Effector memory CD4-positive, alpha-beta T cell (primary cell): ENCODE results near the gene SLC47A1.

Experiments
- DNase-seq, 3 donors: peaks; one replicate each; pipeline ENCODE4 v3.0.0-alpha.2; 2020
- H3K27ac ChIP-seq: 2 replicates; pipeline ENCODE4 v1.7.0; 2013; ENCODE audit warnings: mild to moderate bottlenecking, low read length, moderate library complexity; ENCODE audit not compliant: insufficient read depth, poor library complexity, severe bottlenecking
- H3K27me3 ChIP-seq: replicated peaks from 2 replicates; pipeline ENCODE4 v1.7.0; 2013; ENCODE audit warnings: mild to moderate bottlenecking, low read length; ENCODE audit not compliant: insufficient read depth, control insufficient read depth, poor library complexity, severe bottlenecking
- H3K36me3 ChIP-seq: 2 replicates; pipeline ENCODE4 v1.7.0; 2013; ENCODE audit warnings: mild to moderate bottlenecking, low read length, moderate library complexity; ENCODE audit not compliant: control insufficient read depth, insufficient read depth
- H3K4me1 ChIP-seq: 2 replicates; pipeline ENCODE4 v1.7.0; 2013; ENCODE audit warnings: low read length, mild to moderate bottlenecking; ENCODE audit not compliant: control insufficient read depth, insufficient read depth, poor library complexity, severe bottlenecking
- H3K4me3 ChIP-seq: 2 replicates; pipeline ENCODE4 v1.7.0; 2013; ENCODE audit warnings: low read length, low read depth, mild to moderate bottlenecking; ENCODE audit not compliant: insufficient read depth, poor library complexity, severe bottlenecking
- H3K9me3 ChIP-seq: 2 replicates; pipeline ENCODE4 v1.7.0; 2013; ENCODE audit warnings: mild to moderate bottlenecking, low read length, moderate library complexity; ENCODE audit not compliant: control insufficient read depth

The SLC47A1 gene

DNA sequence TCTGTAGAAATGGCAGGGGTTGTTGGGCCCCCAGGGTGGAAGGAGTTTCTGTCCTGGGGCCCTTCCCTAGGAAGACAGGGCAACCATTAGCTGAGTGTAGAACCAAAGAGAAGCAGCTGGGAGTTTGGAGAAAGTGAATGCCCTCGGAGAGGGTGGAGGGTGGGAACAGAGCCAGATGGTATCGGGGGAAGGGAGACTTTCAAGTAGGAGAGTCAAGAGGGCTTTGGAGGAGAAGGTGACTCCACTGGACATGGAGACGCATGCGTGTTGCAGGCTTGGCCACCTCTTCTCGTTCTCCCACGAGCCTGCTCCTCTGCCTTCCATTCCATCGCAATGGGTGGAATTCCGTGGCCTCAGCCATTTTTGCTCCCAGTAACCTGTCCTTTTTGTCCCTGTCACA, 19.4 kb downstream of the SLC47A1 start:
- Histone ChIP-seq H3K36me3 (no peaks in the 10 kb centered on the region), H3K27ac (no peak overlapping the region), H3K27me3 (no peaks in the 10 kb centered on the region)

DNA sequence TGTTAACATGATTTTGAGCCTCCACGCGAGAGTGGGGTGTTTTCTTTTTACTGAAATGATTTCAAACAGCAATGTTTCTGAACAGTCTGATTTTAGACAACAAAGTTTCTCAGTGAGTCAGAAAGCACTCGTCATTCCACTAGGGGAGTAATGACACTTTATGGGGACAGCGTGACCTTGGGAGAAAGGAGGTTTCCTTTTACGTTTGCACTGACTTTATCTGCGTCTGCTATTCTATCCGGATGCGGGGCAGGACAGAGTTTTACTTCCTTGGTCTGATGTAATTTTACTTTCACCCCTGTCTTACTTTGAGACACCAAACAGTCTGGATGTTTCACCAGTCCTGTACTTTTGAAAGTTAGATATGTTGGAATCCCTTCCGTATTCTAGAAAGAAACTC, 20.7 kb downstream of the SLC47A1 start:
- H3K4me1 ChIP-seq: no peaks in the 10 kb centered on the region
- no peaks in the 10 kb centered on the region for H3K27me3 ChIP-seq
- H3K36me3 ChIP-seq: no peaks in the 10 kb centered on the region
- H3K27ac ChIP-seq: no peak overlapping the region
- no peak for DNase-seq
- H3K4me3 ChIP-seq: no peak overlapping the region
- H3K9me3 ChIP-seq: no peaks in the 10 kb centered on the region

More for the DNA sequence above, 19.4 kb downstream of the SLC47A1 start:
- H3K9me3 ChIP-seq: no peaks in the 10 kb centered on the region
- no peaks in the 10 kb centered on the region for H3K4me1 ChIP-seq
- no peak overlapping the region for H3K4me3 ChIP-seq
- DNase-seq: no peak

DNA sequence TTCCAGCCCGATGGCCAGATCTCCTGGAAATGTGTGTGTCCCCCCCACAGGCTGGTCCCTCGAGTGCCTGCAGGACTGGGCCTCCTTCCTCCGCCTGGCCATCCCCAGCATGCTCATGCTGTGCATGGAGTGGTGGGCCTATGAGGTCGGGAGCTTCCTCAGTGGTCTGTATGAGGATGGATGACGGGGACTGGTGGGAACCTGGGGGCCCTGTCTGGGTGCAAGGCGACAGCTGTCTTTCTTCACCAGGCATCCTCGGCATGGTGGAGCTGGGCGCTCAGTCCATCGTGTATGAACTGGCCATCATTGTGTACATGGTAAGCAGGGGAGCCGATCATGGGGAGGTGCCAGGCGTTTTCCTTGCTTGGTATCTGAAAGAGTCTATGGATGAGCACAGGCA, 22.1 kb downstream of the SLC47A1 start:
- no peak overlapping the region for H3K27ac ChIP-seq
- DNase-seq: no peak
- H3K27me3 ChIP-seq: no peaks in the 10 kb centered on the region
- no peaks in the 10 kb centered on the region for H3K4me1 ChIP-seq
- no peaks in the 10 kb centered on the region for H3K36me3 ChIP-seq
- no peaks in the 10 kb centered on the region for H3K9me3 ChIP-seq
- H3K4me3 ChIP-seq: no peak overlapping the region

DNA sequence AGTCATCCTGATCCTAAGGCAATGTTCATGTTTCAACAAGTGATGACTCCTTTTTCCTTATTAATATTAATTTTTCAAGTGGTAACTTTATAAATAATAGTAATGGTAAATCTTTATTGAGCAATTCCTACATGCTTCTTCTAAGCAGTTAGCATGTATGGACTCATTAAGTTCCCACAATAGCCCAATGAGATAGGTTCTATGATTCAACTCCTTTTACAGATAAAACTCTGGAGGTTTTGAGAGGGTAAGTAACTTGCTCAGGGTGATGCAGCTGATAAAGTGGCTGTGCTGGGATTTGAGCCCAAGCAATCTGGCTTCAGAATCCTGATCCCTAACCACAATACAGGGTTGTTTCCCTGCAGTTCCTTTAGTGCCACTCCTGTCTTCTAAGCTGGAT, 25.3 kb downstream of the SLC47A1 start:
- no peaks in the 10 kb centered on the region for H3K27me3 ChIP-seq
- no peaks in the 10 kb centered on the region for H3K9me3 ChIP-seq
- H3K27ac ChIP-seq: no peak overlapping the region
- H3K4me1 ChIP-seq: no peaks in the 10 kb centered on the region
- H3K4me3 ChIP-seq: no peak overlapping the region
- no peak for DNase-seq
- no peaks in the 10 kb centered on the region for H3K36me3 ChIP-seq

DNA sequence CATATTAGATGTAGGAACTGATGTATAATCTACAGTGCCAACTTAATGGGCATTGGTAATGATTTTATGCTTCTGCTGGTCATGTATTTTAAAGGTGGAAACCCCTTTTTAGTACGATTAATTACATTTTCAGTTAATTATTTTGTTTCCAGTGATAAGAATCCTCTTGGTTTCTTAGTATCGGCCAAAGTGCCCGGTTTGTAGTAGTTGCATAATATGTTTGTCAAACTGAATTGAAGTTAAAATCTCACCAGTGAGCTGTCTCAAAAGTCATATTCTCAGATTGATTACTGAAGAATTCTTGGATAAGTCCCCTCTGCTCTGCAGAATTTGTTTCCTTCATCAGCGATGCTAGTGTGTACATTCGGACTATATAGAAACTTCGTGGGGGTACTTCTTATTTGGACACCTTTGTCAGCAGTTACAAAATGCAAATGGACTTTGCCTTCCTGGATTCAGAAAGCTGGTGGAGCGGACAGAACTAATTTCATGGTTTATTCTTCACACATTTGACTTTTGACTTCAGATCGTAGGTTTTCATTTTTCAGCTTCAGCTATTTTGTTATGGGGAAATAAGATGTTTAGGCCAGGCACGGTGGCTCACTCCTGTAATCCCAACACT, 28.2 kb downstream of the SLC47A1 start:
- Histone ChIP-seq H3K27me3 (no peaks in the 10 kb centered on the region), H3K27ac (no peak overlapping the region), H3K9me3 (no peaks in the 10 kb centered on the region), H3K4me1 (no peaks in the 10 kb centered on the region), H3K36me3 (no peaks in the 10 kb centered on the region), H3K4me3 (no peak overlapping the region)
- DNase-seq: no peak

DNA sequence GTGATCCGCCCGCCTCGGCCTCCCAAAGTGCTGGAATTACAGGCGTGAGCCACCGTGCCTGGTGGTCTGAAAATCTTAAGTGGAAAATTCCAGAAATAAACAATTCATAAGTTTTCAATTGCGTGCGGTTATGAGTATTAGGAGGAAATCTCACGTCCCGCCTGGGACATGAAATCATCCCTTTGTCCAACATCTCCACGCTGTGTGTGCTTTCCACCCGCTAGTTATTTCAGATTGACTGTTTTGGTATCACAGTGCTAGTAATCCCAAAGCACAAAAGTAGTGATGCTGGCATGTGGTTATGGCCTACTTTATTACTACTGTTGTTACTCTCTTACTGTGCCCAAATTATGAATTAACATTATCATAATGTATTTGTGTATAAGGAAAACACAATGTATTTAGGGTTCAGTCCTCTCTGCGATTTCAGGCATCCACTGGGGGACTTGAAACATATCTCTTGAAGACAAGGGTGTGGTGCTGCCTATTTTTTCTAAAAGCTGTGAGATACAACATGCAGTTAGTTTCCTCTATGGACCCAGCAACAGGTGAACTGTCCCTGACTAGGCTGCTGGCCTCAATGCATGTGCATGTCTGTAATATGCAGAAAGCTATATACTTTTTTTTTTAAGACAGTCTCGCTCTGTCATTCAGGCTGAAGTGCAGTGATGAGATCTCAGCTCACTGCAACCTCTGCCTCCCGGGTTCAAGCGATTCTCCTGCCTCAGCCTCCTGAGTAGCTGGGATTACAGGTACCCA, 32.3 kb downstream of the SLC47A1 start:
- Histone ChIP-seq H3K4me1 (no peaks in the 10 kb centered on the region), H3K4me3 (no peak overlapping the region), H3K27me3 (no peaks in the 10 kb centered on the region), H3K36me3 (no peaks in the 10 kb centered on the region), H3K9me3 (no peaks in the 10 kb centered on the region), H3K27ac (no peak overlapping the region)
- no peak for DNase-seq

DNA sequence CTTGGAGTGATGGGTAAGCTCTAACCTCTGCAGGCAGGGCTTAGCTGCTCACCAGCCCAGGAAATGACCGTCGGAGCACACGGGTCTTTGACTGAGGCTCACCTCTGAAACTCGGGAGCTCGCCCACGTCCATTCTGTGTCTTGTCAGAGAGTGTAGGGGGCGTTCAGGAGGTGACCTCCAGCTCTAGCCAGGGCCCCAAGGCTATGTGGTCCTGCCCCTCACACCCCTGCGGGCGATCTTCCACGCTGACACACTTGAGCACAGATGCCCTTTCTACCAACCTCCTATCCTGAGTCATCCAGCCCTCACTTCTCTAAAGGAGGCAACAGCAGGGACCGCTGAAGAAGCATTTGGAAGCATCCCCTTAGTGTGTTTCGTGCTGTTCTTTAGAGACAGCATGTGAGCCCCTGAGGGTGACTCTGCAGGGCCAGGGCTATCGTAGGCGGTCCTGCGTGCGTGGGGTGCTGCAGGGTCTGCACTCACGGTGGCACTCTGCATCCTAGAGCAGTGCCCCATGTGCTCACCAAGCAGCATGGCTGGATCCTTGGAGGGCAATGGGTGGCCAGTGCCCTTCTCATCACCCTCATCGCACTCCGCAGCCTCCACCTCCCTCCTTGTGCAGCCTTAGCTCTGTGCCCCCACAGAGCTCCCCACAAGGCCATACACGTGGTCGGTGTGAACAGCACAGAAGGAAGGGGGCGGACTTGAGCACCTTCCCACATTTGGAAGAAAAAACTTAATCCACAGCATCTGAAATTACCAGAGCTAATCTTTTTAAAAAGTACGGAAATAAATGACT, 33.8 kb downstream of the SLC47A1 start:
- Histone ChIP-seq H3K27ac (no peak overlapping the region), H3K9me3 (no peaks in the 10 kb centered on the region), H3K4me3 (no peak overlapping the region), H3K36me3 (no peaks in the 10 kb centered on the region), H3K4me1 (no peaks in the 10 kb centered on the region), H3K27me3 (no peaks in the 10 kb centered on the region)
- DNase-seq: no peak

DNA sequence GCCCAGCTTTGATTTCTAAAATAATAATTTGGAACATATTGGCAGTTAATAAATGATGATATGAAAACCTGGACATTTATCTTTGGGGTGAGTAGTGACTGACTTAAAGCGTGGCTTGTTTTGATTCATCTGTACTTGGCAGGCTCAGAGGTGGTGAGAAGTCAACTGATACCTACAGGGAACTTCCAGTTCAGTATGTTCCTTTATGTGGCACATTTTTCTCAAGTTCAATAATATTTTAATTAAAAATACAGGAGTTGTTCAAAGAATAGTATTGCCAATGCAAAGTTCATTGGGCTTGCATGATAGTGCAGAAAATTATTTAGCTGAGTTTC, 34.3 kb downstream of the SLC47A1 start:
- H3K4me1 ChIP-seq: no peaks in the 10 kb centered on the region
- H3K4me3 ChIP-seq: no peak overlapping the region

DNA sequence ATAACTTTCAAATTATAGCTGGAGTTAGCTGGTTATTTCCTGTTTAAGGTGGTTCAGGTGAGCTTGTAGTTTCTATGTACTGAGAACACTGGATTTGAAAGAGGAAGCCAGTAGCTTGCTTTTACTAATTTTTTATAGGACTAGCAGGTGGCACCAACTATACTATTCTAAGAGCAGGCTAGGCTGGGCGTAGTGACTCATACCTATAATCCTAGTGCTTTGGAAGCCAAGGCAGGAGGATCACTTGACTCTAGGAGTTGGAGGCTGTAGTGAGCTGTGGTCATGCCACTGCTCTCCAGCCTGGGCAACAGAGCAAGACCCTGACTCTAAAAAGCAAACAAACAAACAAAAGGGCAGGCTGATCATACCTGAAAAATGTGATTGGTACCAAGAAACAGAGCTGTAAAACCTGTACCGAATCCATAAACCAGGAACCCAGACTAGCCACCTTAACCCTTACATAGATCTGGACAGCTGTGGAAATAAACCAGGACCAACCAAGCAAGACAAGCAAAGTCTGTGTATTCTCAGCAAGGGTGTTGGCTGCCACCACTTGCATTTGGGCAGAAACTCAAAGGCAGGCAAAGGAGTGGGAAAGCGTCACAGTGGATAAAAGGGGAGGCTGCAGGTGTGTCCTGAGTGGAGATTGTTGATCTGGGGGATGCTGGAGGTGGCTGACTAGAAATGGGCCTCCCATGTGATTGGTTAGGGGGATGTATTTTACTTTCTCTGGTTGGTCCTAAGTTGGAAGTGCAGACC, 36.3 kb downstream of the SLC47A1 start:
- Histone ChIP-seq H3K9me3 (no peaks in the 10 kb centered on the region), H3K36me3 (no peaks in the 10 kb centered on the region), H3K27me3 (no peaks in the 10 kb centered on the region), H3K27ac (no peak overlapping the region), H3K4me3 (no peak overlapping the region), H3K4me1 (no peaks in the 10 kb centered on the region)
- no peak for DNase-seq

More for the DNA sequence above, 34.3 kb downstream of the SLC47A1 start:
- no peak for DNase-seq
- Histone ChIP-seq H3K27me3 (no peaks in the 10 kb centered on the region), H3K9me3 (no peaks in the 10 kb centered on the region), H3K27ac (no peak overlapping the region), H3K36me3 (no peaks in the 10 kb centered on the region)
